Lower leg skin (tissue), 3 donors: ENCODE results near the gene BNC2.

ENCODE experiments used
- POLR2A ChIP-seq, 2 donors: fragments of 450-650 bp; IDR thresholded peaks; one replicate each; pipeline ENCODE4 v1.6.1; 2016 to 2017; ENCODE audit warnings: antibody characterized with exemption in 2 of 2, mild to moderate bottlenecking in 1 of 2, moderate library complexity in 1 of 2
- TF ChIP-seq, protein P1 (sequence below), 3 donors: fragments of 450-650 bp; IDR thresholded peaks; one replicate each; pipeline ENCODE4 v1.5.1; 2016; ENCODE audit warnings: antibody characterized with exemption in 3 of 3, mild to moderate bottlenecking in 3 of 3, moderate library complexity in 2 of 3

DNA sequence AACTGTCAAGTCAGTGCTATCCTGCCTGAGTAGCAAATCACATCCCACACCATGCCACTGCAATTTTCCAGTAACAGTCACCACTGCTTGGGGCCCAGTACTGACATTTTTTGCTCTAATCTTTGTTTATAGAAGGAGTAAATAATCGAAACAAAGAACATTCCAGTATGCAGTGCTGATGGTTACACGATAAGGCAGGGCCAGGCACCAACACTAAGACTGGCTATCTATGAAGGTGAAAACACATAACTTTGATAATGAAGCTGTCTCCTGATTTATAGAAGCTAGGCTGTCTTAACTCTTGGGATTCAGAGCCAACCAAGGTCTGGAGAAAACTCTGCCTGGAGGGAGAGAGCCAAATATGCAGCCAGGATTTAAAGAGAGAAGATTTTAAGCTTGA is 365.3 kb downstream of the BNC2 start:
- TF ChIP-seq, protein P1, sequence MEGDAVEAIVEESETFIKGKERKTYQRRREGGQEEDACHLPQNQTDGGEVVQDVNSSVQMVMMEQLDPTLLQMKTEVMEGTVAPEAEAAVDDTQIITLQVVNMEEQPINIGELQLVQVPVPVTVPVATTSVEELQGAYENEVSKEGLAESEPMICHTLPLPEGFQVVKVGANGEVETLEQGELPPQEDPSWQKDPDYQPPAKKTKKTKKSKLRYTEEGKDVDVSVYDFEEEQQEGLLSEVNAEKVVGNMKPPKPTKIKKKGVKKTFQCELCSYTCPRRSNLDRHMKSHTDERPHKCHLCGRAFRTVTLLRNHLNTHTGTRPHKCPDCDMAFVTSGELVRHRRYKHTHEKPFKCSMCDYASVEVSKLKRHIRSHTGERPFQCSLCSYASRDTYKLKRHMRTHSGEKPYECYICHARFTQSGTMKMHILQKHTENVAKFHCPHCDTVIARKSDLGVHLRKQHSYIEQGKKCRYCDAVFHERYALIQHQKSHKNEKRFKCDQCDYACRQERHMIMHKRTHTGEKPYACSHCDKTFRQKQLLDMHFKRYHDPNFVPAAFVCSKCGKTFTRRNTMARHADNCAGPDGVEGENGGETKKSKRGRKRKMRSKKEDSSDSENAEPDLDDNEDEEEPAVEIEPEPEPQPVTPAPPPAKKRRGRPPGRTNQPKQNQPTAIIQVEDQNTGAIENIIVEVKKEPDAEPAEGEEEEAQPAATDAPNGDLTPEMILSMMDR (IDR thresholded peaks at IDR 0.05): no peak
- no peak for TF ChIP-seq POLR2A (IDR thresholded peaks at IDR 0.05)
